NCI-H524 treated with DMSO at 0.1 percent for 48 hours (cell line): ENCODE measurements around the gene B9D1.

ENCODE experiments used
- DNase-seq: peaks from one replicate; lab custom pipeline; 2025; lab: John Stamatoyannopoulos, UW

B9D1 gene

GRCh38 chr17:19320876-19321275 is 41.6 kb downstream of the B9D1 start:
- no peak for DNase-seq

GRCh38 chr17:19319771-19320505 is 42.6 kb downstream of the B9D1 start:
- DNase-seq = no peak

- no peak for DNase-seq
Observed at GRCh38 chr17:19318611-19319010, 43.9 kb downstream of the B9D1 start.

GRCh38 chr17:19317359-19318095 is 45.0 kb downstream of the B9D1 start:
- DNase-seq = peak; percentile 61

- no peak for DNase-seq
Observed at GRCh38 chr17:19316761-19317358, 45.7 kb downstream of the B9D1 start.

GRCh38 chr17:19315104-19315503 is 47.4 kb downstream of the B9D1 start:
- DNase-seq = no peak

- no peak for DNase-seq
Observed at GRCh38 chr17:19313746-19314651, 48.5 kb downstream of the B9D1 start.

GRCh38 chr17:19313066-19313745 is 49.3 kb downstream of the B9D1 start:
- no peak for DNase-seq

- no peak for DNase-seq
Observed at GRCh38 chr17:19312406-19312805, 50.1 kb downstream of the B9D1 start.

- DNase-seq = no peak
Observed at GRCh38 chr17:19311421-19312215, 50.9 kb downstream of the B9D1 start.

- DNase-seq = no peak
Observed at GRCh38 chr17:19311016-19311415, 51.5 kb downstream of the B9D1 start.

- no peak for DNase-seq
Observed at GRCh38 chr17:19310151-19310550, 52.4 kb downstream of the B9D1 start.

- DNase-seq = no peak
Observed at GRCh38 chr17:19309701-19310100, 52.8 kb downstream of the B9D1 start.

- DNase-seq = no peak
Observed at GRCh38 chr17:19308398-19308797, 54.1 kb downstream of the B9D1 start.

- DNase-seq = no peak
Observed at GRCh38 chr17:19307521-19307920, 55.0 kb downstream of the B9D1 start.

- DNase-seq = no peak
Observed at GRCh38 chr17:19306160-19307111, 56.1 kb downstream of the B9D1 start.

GRCh38 chr17:19305761-19306159 is 56.8 kb downstream of the B9D1 start:
- no peak for DNase-seq

- DNase-seq = no peak
Observed at GRCh38 chr17:19305256-19305655, 57.3 kb downstream of the B9D1 start.

GRCh38 chr17:19304751-19305150 is 57.8 kb downstream of the B9D1 start:
- DNase-seq = no peak

GRCh38 chr17:19304209-19304608 is 58.3 kb downstream of the B9D1 start:
- no peak for DNase-seq
